ENCODE measurements around the gene MAST1. TPM values are rescaled to one million over a fixed set of nuclear protein-coding genes. Genes with fewer than 3 reads are reported as not detected.

The MAST1 gene
- total and polyA plus RNA-seq, 3 donors from 2014 or later, result 8.5 to 11.7 (median 9.0) TPM

- intact Hi-C loops (cut with DNase I; ENCODE audit: low total_unique reads), result no loop called here
Observed at GRCh38 chr19:12825254-12826131, 12.8 kb upstream of the MAST1 start.

GRCh38 chr19:12828494-12828893 lies 9.8 kb upstream of the MAST1 start:
- Histone ChIP-seq H3K4me1 (no peaks in the 10 kb centered on the region), H3K4me3 (no peak overlapping the region), H3K27ac (no peak overlapping the region), H3K36me3 (ENCODE audit: low read depth, missing control alignments) (no peaks in the 10 kb centered on the region), H3K27me3 (no peaks in the 10 kb centered on the region), H3K9me3 (no peaks in the 10 kb centered on the region)
- intact Hi-C loops (cut with DNase I; ENCODE audit: low total_unique reads), result no loop called here
- TF ChIP-seq POLR2A (IDR thresholded peaks at IDR 0.05) (no peak), CTCF (IDR thresholded peaks at IDR 0.05) (no peak)
- 10 to 32% methylated on average over 21 to 23 of the region's 23 CpGs for WGBS, 2 donors
- DNase-seq, result no peak

More at GRCh38 chr19:12825254-12826131, 12.8 kb upstream of the MAST1 start:
- no peak overlapping the region for H3K27ac ChIP-seq
- no peaks in the 10 kb centered on the region for H3K9me3 ChIP-seq
- H3K36me3 ChIP-seq (ENCODE audit: low read depth, missing control alignments), result no peaks in the 10 kb centered on the region
- no peak for DNase-seq
- H3K4me3 ChIP-seq, result peak overlapping the region; percentile 17 to 34
- no peaks in the 10 kb centered on the region for H3K4me1 ChIP-seq
- TF ChIP-seq POLR2A (IDR thresholded peaks at IDR 0.05) (no peak), CTCF (IDR thresholded peaks at IDR 0.05) (no peak)
- no peaks in the 10 kb centered on the region for H3K27me3 ChIP-seq
- WGBS, 2 donors, result 5 to 6% methylated on average over 20 to 38 of the region's 46 CpGs

GRCh38 chr19:12833418-12833737 lies 4.9 kb upstream of the MAST1 start:
- intact Hi-C loops (cut with DNase I; ENCODE audit: low total_unique reads), result no loop called here
- WGBS, 2 donors, result 0% methylated on average over 3 to 5 of the region's 5 CpGs
- Histone ChIP-seq H3K27ac (no peak overlapping the region), H3K27me3 (peaks cover 6% of the 10 kb centered on the region), H3K36me3 (ENCODE audit: low read depth, missing control alignments) (no peaks in the 10 kb centered on the region), H3K4me3 (peak overlapping the region in 1 of 2 donors; percentile 29), H3K4me1 (peaks cover 5% of the 10 kb centered on the region), H3K9me3 (no peaks in the 10 kb centered on the region)
- no peak for DNase-seq
- no peak for TF ChIP-seq POLR2A (IDR thresholded peaks at IDR 0.05)
- no peak for TF ChIP-seq CTCF (IDR thresholded peaks at IDR 0.05)

GRCh38 chr19:12833738-12834565 lies 4.4 kb upstream of the MAST1 start:
- Histone ChIP-seq H3K4me1 (peaks cover 5% of the 10 kb centered on the region), H3K27ac (no peak overlapping the region), H3K36me3 (ENCODE audit: low read depth, missing control alignments) (no peaks in the 10 kb centered on the region), H3K4me3 (peak overlapping the region; percentile 29 to 36), H3K9me3 (no peaks in the 10 kb centered on the region), H3K27me3 (peaks cover 6% of the 10 kb centered on the region)
- no peak for DNase-seq
- WGBS, 2 donors, result 1% methylated on average over 23 to 29 of the region's 87 CpGs
- TF ChIP-seq POLR2A (IDR thresholded peaks at IDR 0.05) (no peak), CTCF (IDR thresholded peaks at IDR 0.05) (no peak)
- intact Hi-C loops (cut with DNase I; ENCODE audit: low total_unique reads), result no loop called here

Data from testis (tissue), 3 donors.